Cardiac muscle cell (in vitro differentiated cells and primary cell): Measurements from ENCODE around the gene SNORC. TPM values are rescaled to one million over a fixed set of nuclear protein-coding genes. Genes with fewer than 3 reads are reported as not detected.

ENCODE experiments used
- DNase-seq, 2 donors: peaks; one replicate each; pipeline versions ENCODE4 v3.0.0 to v3.0.0-alpha.2; 2010 to 2017; ENCODE audit warnings: low read depth in 1 of 2, low spot score in 1 of 2
- H3K27ac ChIP-seq: fragments of 200-600 bp; sonication (generic); 2 replicates; pipeline ENCODE4 v1.5.1; 2016
- H3K27me3 ChIP-seq: fragments of 200-600 bp; sonication (generic); 2 replicates; pipeline ENCODE4 v1.6.0; 2016; ENCODE audit warnings: control low read depth
- H3K36me3 ChIP-seq: fragments of 200-600 bp; sonication (generic); 2 replicates; pipeline ENCODE4 v1.5.1; 2016; ENCODE audit warnings: control low read depth
- H3K4me1 ChIP-seq: fragments of 200-600 bp; sonication (generic); 2 replicates; pipeline ENCODE4 v1.8.1; 2017; ENCODE audit warnings: low read depth, mild to moderate bottlenecking, mixed run types
- H3K4me3 ChIP-seq: fragments of 200-600 bp; sonication (generic); 2 replicates; pipeline ENCODE4 v1.5.1; 2016; ENCODE audit warnings: mild to moderate bottlenecking
- H3K9me3 ChIP-seq: fragments of 200-600 bp; sonication (generic); 2 replicates; pipeline ENCODE4 v1.5.1; 2017; ENCODE audit warnings: low read depth, mild to moderate bottlenecking, control low read depth
- CTCF ChIP-seq: IDR thresholded peaks from 2 replicates; pipeline ENCODE4 v1.5.1; 2012; ENCODE audit warnings: low read depth, mild to moderate bottlenecking, low read length
- polyA plus RNA-seq: library from polyadenylated mRNA; unstranded; fragments of >200 nt; fragmentation: Nextera tagmentation; extraction: Ambion mirVana; gene quantifications from 2 replicates; pipeline ENCODE4 v1.2.1, GENCODE V29; 2016
- total RNA-seq: library from RNA; depleted of rRNA; stranded (reverse); fragments of >200 nt; gene quantifications from 2 replicates; pipeline ENCODE4 v1.2.3, GENCODE V29; 2016

The SNORC gene
- total RNA-seq (3.8 and 13.1 TPM in 2 replicates), polyA plus RNA-seq (1.2 and 2.3 TPM in 2 replicates)

GRCh38 chr2:232870018-232870765 is at the start of gene SNORC:
SNORC (plus strand) TSS chr2:232870264; CDS start chr2:232870342, 78 bp downstream.
- no peak within 1 kb of the TSS for H3K27ac ChIP-seq
- no peaks in the 10 kb centered on the region for H3K36me3 ChIP-seq
- TF ChIP-seq CTCF, result no peak
- no peak for DNase-seq
- H3K9me3 ChIP-seq, result no peaks in the 10 kb centered on the region
- H3K27me3 ChIP-seq, result peaks cover 4% of the 10 kb centered on the region
- no peaks in the 10 kb centered on the region for H3K4me1 ChIP-seq
- no peak within 1 kb of the TSS for H3K4me3 ChIP-seq

GRCh38 chr2:232829988-232830387 is 40.1 kb upstream of the SNORC start:
- peaks cover 42% of the 10 kb centered on the region for H3K36me3 ChIP-seq
- DNase-seq, result no peak
- no peak for TF ChIP-seq CTCF
- H3K27me3 ChIP-seq, result no peaks in the 10 kb centered on the region
- H3K4me1 ChIP-seq, result peaks cover 16% of the 10 kb centered on the region
- no peaks in the 10 kb centered on the region for H3K9me3 ChIP-seq
- no peak overlapping the region for H3K27ac ChIP-seq
- no peak overlapping the region for H3K4me3 ChIP-seq

- H3K27me3 ChIP-seq, result no peaks in the 10 kb centered on the region
- H3K4me3 ChIP-seq, result no peak overlapping the region
- no peaks in the 10 kb centered on the region for H3K9me3 ChIP-seq
- H3K36me3 ChIP-seq, result peaks cover 42% of the 10 kb centered on the region
- no peak for TF ChIP-seq CTCF
- DNase-seq, result no peak
- no peak overlapping the region for H3K27ac ChIP-seq
- H3K4me1 ChIP-seq, result peaks cover 16% of the 10 kb centered on the region
Measured at GRCh38 chr2:232831496-232831895, 38.6 kb upstream of the SNORC start.

- Histone ChIP-seq H3K9me3 (no peaks in the 10 kb centered on the region), H3K27ac (no peak overlapping the region), H3K4me1 (peaks cover 16% of the 10 kb centered on the region), H3K36me3 (peaks cover 42% of the 10 kb centered on the region), H3K27me3 (no peaks in the 10 kb centered on the region), H3K4me3 (no peak overlapping the region)
- TF ChIP-seq CTCF, result no peak
- DNase-seq, result no peak
Measured at GRCh38 chr2:232833830-232834229, 36.2 kb upstream of the SNORC start.

DNA sequence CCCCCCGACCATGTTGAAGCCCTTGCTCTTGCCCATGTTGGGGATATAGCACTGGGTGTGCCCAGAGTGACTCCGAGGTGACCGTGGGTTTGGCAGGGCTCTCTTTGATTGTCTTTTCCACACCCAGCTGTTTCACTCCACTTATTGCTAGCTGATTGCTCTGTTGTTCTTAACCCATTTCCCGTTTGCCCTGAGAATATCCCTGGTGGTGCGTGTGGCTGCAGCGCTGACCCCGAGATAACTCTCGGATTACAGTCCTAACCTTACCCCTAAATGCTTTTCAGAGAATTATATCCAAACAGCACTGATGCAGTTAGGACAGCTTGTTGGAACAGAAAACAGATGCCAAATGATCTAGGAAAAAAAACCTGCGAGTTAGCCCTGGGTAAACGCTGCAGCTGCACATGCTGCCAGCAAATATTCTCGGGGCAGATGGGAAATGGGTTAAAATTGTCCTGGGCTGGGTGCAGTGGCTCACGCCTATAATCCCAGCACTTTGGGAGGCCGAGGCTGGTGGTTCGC is 34.3 kb upstream of the SNORC start:
- peaks cover 16% of the 10 kb centered on the region for H3K4me1 ChIP-seq
- no peak overlapping the region for H3K27ac ChIP-seq
- no peak for TF ChIP-seq CTCF
- no peak for DNase-seq
- H3K27me3 ChIP-seq, result no peaks in the 10 kb centered on the region
- H3K4me3 ChIP-seq, result no peak overlapping the region
- H3K36me3 ChIP-seq, result peaks cover 48% of the 10 kb centered on the region
- H3K9me3 ChIP-seq, result no peaks in the 10 kb centered on the region
